ENCODE results near the gene ARPC3.
"Not testable (repeated sequence)": the region's sequence is repeated elsewhere in the genome, so short reads cannot be mapped to it uniquely, and the experiment has no call there.

The ARPC3 gene

DNA sequence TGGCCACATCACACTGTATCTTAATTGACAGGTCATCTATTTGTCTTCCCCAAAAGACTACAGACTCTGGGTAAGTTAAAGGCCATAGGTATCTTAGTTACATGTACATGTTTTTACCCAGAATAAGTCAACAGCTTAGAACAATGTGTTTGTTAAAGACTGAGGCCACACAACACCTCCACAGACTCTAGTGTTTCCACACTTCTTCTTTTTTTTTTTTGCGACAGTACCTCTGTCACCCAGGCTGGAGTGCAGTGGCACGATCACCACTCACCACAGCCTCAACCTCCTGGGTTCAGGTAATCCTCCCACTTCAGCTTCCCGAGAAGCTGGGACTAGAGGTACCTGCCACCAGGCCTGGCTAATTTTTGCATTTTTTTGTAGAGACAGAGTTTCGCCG, 16.7 kb upstream of the ARPC3 start:
- no peak for DNase-seq
- H3K9me3 Mint-ChIP-seq = no peaks in the 10 kb centered on the region
- H3K4me3 Mint-ChIP-seq = peak overlapping the region; percentile 98
- H3K4me1 Mint-ChIP-seq = peaks cover 32% of the 10 kb centered on the region
- H3K36me3 Mint-ChIP-seq (ENCODE audit: low read depth) = peaks cover 49% of the 10 kb centered on the region
- peaks cover 3% of the 10 kb centered on the region for H3K27me3 Mint-ChIP-seq (ENCODE audit: low read depth, poor library complexity)
- peak overlapping the region; percentile 27 for H3K27ac Mint-ChIP-seq
- TF ChIP-seq, protein P1, sequence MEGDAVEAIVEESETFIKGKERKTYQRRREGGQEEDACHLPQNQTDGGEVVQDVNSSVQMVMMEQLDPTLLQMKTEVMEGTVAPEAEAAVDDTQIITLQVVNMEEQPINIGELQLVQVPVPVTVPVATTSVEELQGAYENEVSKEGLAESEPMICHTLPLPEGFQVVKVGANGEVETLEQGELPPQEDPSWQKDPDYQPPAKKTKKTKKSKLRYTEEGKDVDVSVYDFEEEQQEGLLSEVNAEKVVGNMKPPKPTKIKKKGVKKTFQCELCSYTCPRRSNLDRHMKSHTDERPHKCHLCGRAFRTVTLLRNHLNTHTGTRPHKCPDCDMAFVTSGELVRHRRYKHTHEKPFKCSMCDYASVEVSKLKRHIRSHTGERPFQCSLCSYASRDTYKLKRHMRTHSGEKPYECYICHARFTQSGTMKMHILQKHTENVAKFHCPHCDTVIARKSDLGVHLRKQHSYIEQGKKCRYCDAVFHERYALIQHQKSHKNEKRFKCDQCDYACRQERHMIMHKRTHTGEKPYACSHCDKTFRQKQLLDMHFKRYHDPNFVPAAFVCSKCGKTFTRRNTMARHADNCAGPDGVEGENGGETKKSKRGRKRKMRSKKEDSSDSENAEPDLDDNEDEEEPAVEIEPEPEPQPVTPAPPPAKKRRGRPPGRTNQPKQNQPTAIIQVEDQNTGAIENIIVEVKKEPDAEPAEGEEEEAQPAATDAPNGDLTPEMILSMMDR (IDR thresholded peaks at IDR 0.05) = no peak

GRCh38 chr12:110465765-110466164, 15.6 kb upstream of the ARPC3 start:
- not testable (repeated sequence) for H3K9me3 Mint-ChIP-seq; H3K27ac Mint-ChIP-seq; H3K27me3 Mint-ChIP-seq (ENCODE audit: low read depth, poor library complexity); DNase-seq
- Mint-ChIP-seq H3K4me1 (peaks cover 32% of the 10 kb centered on the region), H3K4me3 (peak overlapping the region; percentile 24), H3K36me3 (ENCODE audit: low read depth) (peaks cover 48% of the 10 kb centered on the region)

DNA sequence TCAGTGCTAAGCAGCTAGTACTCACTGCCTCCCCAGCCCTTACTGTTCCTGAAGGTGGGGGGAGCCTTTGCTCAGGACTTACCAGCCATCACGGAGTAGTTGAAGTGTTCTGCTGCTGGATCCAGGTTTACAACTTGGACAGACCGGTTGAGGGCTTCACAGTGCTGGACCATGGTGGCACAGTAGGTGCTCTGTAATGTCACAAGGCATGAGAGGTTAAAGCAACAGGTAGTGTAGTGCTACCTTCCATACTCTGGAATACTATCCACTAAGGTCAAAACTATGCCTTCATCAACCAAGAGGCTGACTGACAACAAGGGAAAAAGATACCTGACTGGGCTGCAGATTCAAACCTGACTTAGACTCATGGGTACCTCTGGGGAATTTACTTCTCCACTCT, 14.9 kb upstream of the ARPC3 start:
- DNase-seq = no peak
- H3K4me3 Mint-ChIP-seq = no peak overlapping the region
- H3K27ac Mint-ChIP-seq = no peak overlapping the region
- peaks cover 44% of the 10 kb centered on the region for H3K36me3 Mint-ChIP-seq (ENCODE audit: low read depth)
- peaks cover 3% of the 10 kb centered on the region for H3K27me3 Mint-ChIP-seq (ENCODE audit: low read depth, poor library complexity)
- TF ChIP-seq, protein P1 (IDR thresholded peaks at IDR 0.05) = no peak
- H3K4me1 Mint-ChIP-seq = peaks cover 30% of the 10 kb centered on the region
- no peaks in the 10 kb centered on the region for H3K9me3 Mint-ChIP-seq

DNA sequence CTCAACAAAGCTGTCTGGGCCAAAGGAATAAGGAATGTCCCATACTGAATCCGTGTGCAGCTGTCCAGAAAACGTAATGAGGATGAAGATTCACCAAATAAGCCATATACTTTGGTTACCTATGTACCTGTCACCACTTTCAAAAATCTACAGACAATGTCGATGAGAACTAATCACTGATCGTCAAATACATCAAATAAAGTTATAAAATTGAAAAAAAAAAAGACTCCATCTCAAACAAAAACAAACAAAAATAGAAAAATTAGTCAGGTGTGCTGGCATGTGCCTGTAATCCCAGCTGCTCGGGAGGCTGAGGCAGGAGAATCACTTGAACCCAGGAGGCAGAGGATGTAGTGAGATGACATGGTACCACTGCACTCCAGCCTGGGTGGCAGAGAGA, 11.1 kb upstream of the ARPC3 start:
- peaks cover 53% of the 10 kb centered on the region for H3K36me3 Mint-ChIP-seq (ENCODE audit: low read depth)
- not testable (repeated sequence) for H3K27me3 Mint-ChIP-seq (ENCODE audit: low read depth, poor library complexity); DNase-seq; H3K27ac Mint-ChIP-seq; H3K4me3 Mint-ChIP-seq; H3K9me3 Mint-ChIP-seq; H3K4me1 Mint-ChIP-seq

- Mint-ChIP-seq H3K36me3 (ENCODE audit: low read depth) (peaks cover 49% of the 10 kb centered on the region), H3K27ac (peak overlapping the region; percentile 54), H3K4me1 (no peaks in the 10 kb centered on the region), H3K9me3 (no peaks in the 10 kb centered on the region), H3K4me3 (no peak overlapping the region), H3K27me3 (ENCODE audit: low read depth, poor library complexity) (no peaks in the 10 kb centered on the region)
- DNase-seq = no peak
- TF ChIP-seq, protein P1 (IDR thresholded peaks at IDR 0.05) = no peak
Observed at GRCh38 chr12:110458756-110459155, 8.6 kb upstream of the ARPC3 start.

GRCh38 chr12:110453569-110454296, 3.6 kb upstream of the ARPC3 start:
- Mint-ChIP-seq H3K36me3 (ENCODE audit: low read depth) (peaks cover 36% of the 10 kb centered on the region), H3K27me3 (ENCODE audit: low read depth, poor library complexity) (peaks cover 3% of the 10 kb centered on the region), H3K4me1 (peaks cover 16% of the 10 kb centered on the region), H3K4me3 (no peak overlapping the region), H3K9me3 (no peaks in the 10 kb centered on the region), H3K27ac (no peak overlapping the region)
- DNase-seq = no peak
- TF ChIP-seq, protein P1 (IDR thresholded peaks at IDR 0.05) = no peak

- Mint-ChIP-seq H3K4me3 (peak overlapping the region; percentile 45), H3K4me1 (peaks cover 21% of the 10 kb centered on the region), H3K27me3 (ENCODE audit: low read depth, poor library complexity) (peaks cover 3% of the 10 kb centered on the region), H3K9me3 (no peaks in the 10 kb centered on the region), H3K36me3 (ENCODE audit: low read depth) (peaks cover 45% of the 10 kb centered on the region), H3K27ac (peak overlapping the region; percentile 87)
- TF ChIP-seq, protein P1 (IDR thresholded peaks at IDR 0.05) = no peak
- DNase-seq = no peak
Observed at GRCh38 chr12:110451263-110451662, 1.1 kb upstream of the ARPC3 start.
